GM12878 (cell line): ENCODE data around the gene VAV2. TPM values are rescaled to one million over a fixed set of nuclear protein-coding genes. Genes with fewer than 3 reads are reported as not detected.

Experiments used
- ATF3 ChIP-seq: IDR thresholded peaks from 2 replicates; pipeline ENCODE4 v1.6.1; 2011; ENCODE audit warnings: low read depth, mild to moderate bottlenecking, low read length, moderate library complexity, borderline replicate concordance; ENCODE audit errors: extremely low read depth
- CEBPZ ChIP-seq: fragments of 150-350 bp; IDR thresholded peaks from 2 replicates; pipeline ENCODE4 v1.6.1; 2016; ENCODE audit warnings: low read depth, low read length
- E2F8 ChIP-seq: fragments of 450-650 bp; IDR thresholded peaks from 2 replicates; pipeline ENCODE4 v1.6.1; 2018; ENCODE audit warnings: mild to moderate bottlenecking, low read depth, moderate library complexity; ENCODE audit not compliant: partially characterized antibody
- EED ChIP-seq: sonication (generic); IDR thresholded peaks from 2 replicates; pipeline ENCODE4 v1.6.1; 2016; ENCODE audit warnings: antibody characterized with exemption, low read depth
- EGR1 ChIP-seq, 2 experiments: IDR thresholded peaks; 1 replicate in 1 of 2; 2 replicates in 1 of 2; pipeline ENCODE4 v1.6.1; 2011 to 2012; ENCODE audit warnings: low read depth in 2 of 2, low read length in 2 of 2, borderline replicate concordance in 1 of 2, mild to moderate bottlenecking in 1 of 2, moderate library complexity in 1 of 2
- ETV6 ChIP-seq, 2 experiments: fragments of 450-650 bp in 1 of 2; IDR thresholded peaks in 1 of 2; conservative IDR thresholded peaks in 1 of 2; 2 replicates each; pipeline ENCODE4 v1.6.1; 2014; ENCODE audit warnings: antibody characterized with exemption in 1 of 2, borderline replicate concordance in 1 of 2, low read depth in 1 of 2, mild to moderate bottlenecking in 1 of 2, moderate library complexity in 1 of 2
- HDAC6 ChIP-seq: fragments of 200-600 bp; sonication (generic); IDR thresholded peaks from one replicate; pipeline ENCODE4 v1.8.0; 2017; ENCODE audit warnings: antibody characterized with exemption; ENCODE audit not compliant: unreplicated experiment
- IRF3 ChIP-seq: fragments of 450-650 bp; IDR thresholded peaks from 2 replicates; pipeline ENCODE4 v1.6.1; 2014; ENCODE audit warnings: mild to moderate bottlenecking
- MAX ChIP-seq: IDR thresholded peaks from 2 replicates; pipeline ENCODE4 v1.6.1; 2012; ENCODE audit warnings: low read depth, low read length, improper control_type of control experiment
- MTA2 ChIP-seq: fragments of 450-650 bp; IDR thresholded peaks from 2 replicates; pipeline ENCODE4 v1.6.1; 2016; ENCODE audit warnings: low read depth, mild to moderate bottlenecking, moderate library complexity
- NFXL1 ChIP-seq: fragments of 450-650 bp; IDR thresholded peaks from 2 replicates; pipeline ENCODE4 v1.6.1; 2017; ENCODE audit warnings: antibody characterized with exemption, mild to moderate bottlenecking, borderline replicate concordance
- PAX5 ChIP-seq: IDR thresholded peaks from 2 replicates; pipeline ENCODE4 v1.6.1; 2011; ENCODE audit warnings: low read depth, low read length, borderline replicate concordance
- PAX8 ChIP-seq: fragments of 450-650 bp; IDR thresholded peaks from 2 replicates; pipeline ENCODE4 v1.6.1; 2017; ENCODE audit warnings: mild to moderate bottlenecking, moderate library complexity
- POLR2A ChIP-seq: IDR thresholded peaks from 2 replicates; pipeline ENCODE4 v1.6.1; 2011; ENCODE audit warnings: low read depth, mild to moderate bottlenecking, low read length
- POLR2AphosphoS5 ChIP-seq: IDR thresholded peaks from 2 replicates; pipeline ENCODE4 v1.6.1; 2011; ENCODE audit warnings: mild to moderate bottlenecking, low read length, inconsistent platforms
- RBBP5 ChIP-seq: fragments of 200-600 bp; sonication (generic); conservative IDR thresholded peaks from 2 replicates; pipeline ENCODE4 v1.6.1; 2016
- RCOR1 ChIP-seq: conservative IDR thresholded peaks from 2 replicates; pipeline ENCODE4 v1.6.1; 2012; ENCODE audit warnings: low read depth, low read length, improper control_type of control experiment
- SIN3A ChIP-seq: IDR thresholded peaks from 2 replicates; pipeline ENCODE4 v1.6.1; 2012; ENCODE audit warnings: low read depth, low read length, improper control_type of control experiment
- SMARCA5 ChIP-seq: fragments of 450-650 bp; IDR thresholded peaks from 2 replicates; pipeline ENCODE4 v1.6.1; 2017; ENCODE audit warnings: mild to moderate bottlenecking
- SUPT20H ChIP-seq: IDR thresholded peaks from 2 replicates; pipeline ENCODE4 v1.6.1; 2011; ENCODE audit warnings: low read depth, mild to moderate bottlenecking, low read length, moderate library complexity, borderline replicate concordance; ENCODE audit not compliant: control insufficient read depth
- TAF1 ChIP-seq: IDR thresholded peaks from 2 replicates; pipeline ENCODE4 v1.6.1; 2011; ENCODE audit warnings: mild to moderate bottlenecking, low read depth, low read length, borderline replicate concordance
- ZNF24 ChIP-seq: fragments of 450-650 bp; IDR thresholded peaks from 2 replicates; pipeline ENCODE4 v1.6.1; 2017; ENCODE audit warnings: antibody characterized with exemption, mild to moderate bottlenecking
- polyA plus RNA-seq, 11 experiments: library from polyadenylated mRNA; depleted of rRNA in 4 of 11; unstranded in 6 of 11; stranded (reverse) in 5 of 11; fragments of >200 nt; fragmentation: Nextera tagmentation in 4 of 11; fragmentation: Illumina TruSeq in 1 of 11; extraction: Ambion mirVana in 4 of 11; extraction: Trizol in 1 of 11; gene quantifications; 1 replicate in 1 of 11; 2 replicates in 10 of 11; pipeline versions ENCODE4 v1.2.1 to v1.2.3, GENCODE V29; 2011 to 2016; ENCODE audit warnings: inconsistent platforms in 2 of 11, missing spikeins in 2 of 11, low read depth in 1 of 11
- total RNA-seq, 4 experiments: library from RNA; depleted of rRNA in 3 of 4; stranded (reverse); fragments of >200 nt in 3 of 4; fragmentation: Illumina TruSeq in 1 of 4; extraction: Trizol in 1 of 4; gene quantifications; 2 replicates each; pipeline versions ENCODE4 v1.2.1 to v1.2.3, GENCODE V29; 2013 to 2021

Gene VAV2
- total and polyA plus RNA-seq, 10 of the 15 experiments (the other 5 are each of a cell fraction or from before 2014, with no cell fraction given) = 0.13 to 43.9 (median 16.9) TPM

- TF ChIP-seq E2F8 = no peak
- peak; percentile 66; the same call in 1 of the 2 replicates for TF ChIP-seq SMARCA5
- 0 out of 2 replicates have a peak, but pooled peaks have one; percentile 77 for TF ChIP-seq NFXL1
- TF ChIP-seq POLR2A = peak; percentile 83
- TF ChIP-seq TAF1 = peak; percentile 65; the same call in 1 of the 2 replicates
- TF ChIP-seq ETV6 (conservative IDR thresholded peaks at IDR 0.05 in 1 of 2, IDR thresholded peaks at IDR 0.05 in 1 of 2; ENCODE audit: borderline replicate concordance in 1 of 2, low read depth in 1 of 2) = no peak
- no peak for TF ChIP-seq MTA2
- no peak for TF ChIP-seq CEBPZ
- no peak for TF ChIP-seq MAX
- peak; percentile 50; the same call in 1 of the 2 replicates for TF ChIP-seq EED
- TF ChIP-seq POLR2AphosphoS5 = peak; percentile 62
- TF ChIP-seq EGR1 (IDR thresholded peaks at IDR 0.05; ENCODE audit: borderline replicate concordance in 1 of 2, low read depth in 2 of 2, low read length in 2 of 2) = no peak
- no peak for TF ChIP-seq RBBP5
- no peak for TF ChIP-seq RCOR1
- TF ChIP-seq ATF3 = no peak
- no peak for TF ChIP-seq SUPT20H
- TF ChIP-seq PAX8 = no peak
- no peak for TF ChIP-seq IRF3
- no peak for TF ChIP-seq ZNF24
- TF ChIP-seq PAX5 = 0 out of 2 replicates have a peak, but pooled peaks have one; percentile 61
- TF ChIP-seq SIN3A = no peak
- TF ChIP-seq HDAC6 = no peak
Measured at GRCh38 chr9:133955821-133956411, 36.2 kb downstream of the VAV2 start (continued).
